Mammary epithelial cell (primary cell): ENCODE measurements around the gene LSM3.

ENCODE experiments used
- EZH2 ChIP-seq: IDR thresholded peaks from 2 replicates; pipeline ENCODE4 v1.6.1; 2012; ENCODE audit warnings: low read length, inconsistent platforms, borderline replicate concordance
- TF ChIP-seq, protein P1 (sequence below), 2 donors: IDR thresholded peaks in 1 of 2; conservative IDR thresholded peaks in 1 of 2; 2 replicates each; pipeline ENCODE4 v1.5.1; 2011 to 2012; ENCODE audit warnings: inconsistent platforms in 2 of 2, low read length in 2 of 2, mild to moderate bottlenecking in 2 of 2, control low read depth in 1 of 2, low read depth in 1 of 2; ENCODE audit not compliant: insufficient read depth in 1 of 2; ENCODE audit errors: extremely low read depth in 1 of 2

DNA sequence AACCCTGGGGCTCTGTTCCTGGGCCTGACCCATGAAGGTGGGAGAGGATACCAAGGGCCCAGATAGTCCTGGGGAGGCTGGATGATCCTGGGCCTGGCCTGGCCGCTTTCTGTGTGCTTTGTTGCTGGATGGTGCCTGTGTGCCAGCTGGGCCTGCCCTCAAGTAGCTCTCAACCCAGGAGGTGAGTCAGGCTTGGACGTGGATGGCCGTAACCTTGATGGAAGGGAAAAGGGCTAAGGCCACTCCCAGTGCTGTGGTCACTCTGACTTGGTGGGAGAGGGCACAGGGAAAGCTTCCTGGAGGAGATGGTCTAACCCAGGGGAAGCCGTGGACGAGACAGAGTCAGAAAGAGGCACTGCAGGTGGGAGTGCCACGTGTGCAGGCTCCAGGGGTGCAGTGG lies 44.3 kb upstream of the LSM3 start:
- TF ChIP-seq, protein P1, sequence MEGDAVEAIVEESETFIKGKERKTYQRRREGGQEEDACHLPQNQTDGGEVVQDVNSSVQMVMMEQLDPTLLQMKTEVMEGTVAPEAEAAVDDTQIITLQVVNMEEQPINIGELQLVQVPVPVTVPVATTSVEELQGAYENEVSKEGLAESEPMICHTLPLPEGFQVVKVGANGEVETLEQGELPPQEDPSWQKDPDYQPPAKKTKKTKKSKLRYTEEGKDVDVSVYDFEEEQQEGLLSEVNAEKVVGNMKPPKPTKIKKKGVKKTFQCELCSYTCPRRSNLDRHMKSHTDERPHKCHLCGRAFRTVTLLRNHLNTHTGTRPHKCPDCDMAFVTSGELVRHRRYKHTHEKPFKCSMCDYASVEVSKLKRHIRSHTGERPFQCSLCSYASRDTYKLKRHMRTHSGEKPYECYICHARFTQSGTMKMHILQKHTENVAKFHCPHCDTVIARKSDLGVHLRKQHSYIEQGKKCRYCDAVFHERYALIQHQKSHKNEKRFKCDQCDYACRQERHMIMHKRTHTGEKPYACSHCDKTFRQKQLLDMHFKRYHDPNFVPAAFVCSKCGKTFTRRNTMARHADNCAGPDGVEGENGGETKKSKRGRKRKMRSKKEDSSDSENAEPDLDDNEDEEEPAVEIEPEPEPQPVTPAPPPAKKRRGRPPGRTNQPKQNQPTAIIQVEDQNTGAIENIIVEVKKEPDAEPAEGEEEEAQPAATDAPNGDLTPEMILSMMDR (conservative IDR thresholded peaks at IDR 0.05 in 1 of 2, IDR thresholded peaks at IDR 0.05 in 1 of 2; ENCODE audit: extremely low read depth in 1 of 2, insufficient read depth in 1 of 2, low read depth in 1 of 2, low read length in 2 of 2): no peak
- no peak for TF ChIP-seq EZH2
